HEK293 (cell line): ENCODE data around the gene CALCOCO2.

Experiments used
- BCL6B ChIP-seq: fragments of 450-650 bp; formaldehyde crosslinking; IDR thresholded peaks from 2 replicates; pipeline ENCODE4 v1.5.1; 2017; ENCODE audit warnings: missing biosample characterization, missing genetic modification characterization
- EGR2 ChIP-seq: fragments of 450-650 bp; formaldehyde crosslinking; IDR thresholded peaks from 2 replicates; pipeline ENCODE4 v1.5.1; 2016; ENCODE audit warnings: low read depth, missing biosample characterization, missing genetic modification characterization
- GFI1B ChIP-seq: fragments of 450-650 bp; formaldehyde crosslinking; IDR thresholded peaks from 2 replicates; pipeline ENCODE4 v1.5.1; 2016; ENCODE audit warnings: missing biosample characterization, missing genetic modification characterization
- KLF10 ChIP-seq: fragments of 450-650 bp; IDR thresholded peaks from 2 replicates; pipeline ENCODE4 v1.5.1; 2018; ENCODE audit warnings: missing biosample characterization, mild to moderate bottlenecking, missing genetic modification characterization
- KLF7 ChIP-seq: fragments of 450-650 bp; formaldehyde crosslinking; IDR thresholded peaks from 2 replicates; pipeline ENCODE4 v1.5.1; 2016; ENCODE audit warnings: missing biosample characterization, missing genetic modification characterization, borderline replicate concordance
- RBAK ChIP-seq: fragments of 450-650 bp; formaldehyde crosslinking; IDR thresholded peaks from 2 replicates; pipeline ENCODE4 v1.5.1; 2016; ENCODE audit warnings: missing biosample characterization, missing genetic modification characterization
- ZBTB17 ChIP-seq: fragments of 450-650 bp; formaldehyde crosslinking; IDR thresholded peaks from 2 replicates; pipeline ENCODE4 v1.5.1; 2016; ENCODE audit warnings: missing biosample characterization, missing genetic modification characterization
- ZIC2 ChIP-seq: fragments of 450-650 bp; formaldehyde crosslinking; IDR thresholded peaks from 2 replicates; pipeline ENCODE4 v1.5.1; 2016; ENCODE audit warnings: missing biosample characterization, missing genetic modification characterization
- ZNF280D ChIP-seq: fragments of 450-650 bp; formaldehyde crosslinking; IDR thresholded peaks from 2 replicates; pipeline ENCODE4 v1.5.1; 2016; ENCODE audit warnings: missing biosample characterization, missing genetic modification characterization
- ZNF324 ChIP-seq: fragments of 450-650 bp; formaldehyde crosslinking; IDR thresholded peaks from 2 replicates; pipeline ENCODE4 v1.5.1; 2016; ENCODE audit warnings: missing biosample characterization, missing genetic modification characterization
- ZNF366 ChIP-seq: fragments of 450-650 bp; formaldehyde crosslinking; conservative IDR thresholded peaks from 2 replicates; pipeline ENCODE4 v1.5.1; 2016; ENCODE audit warnings: missing biosample characterization, missing genetic modification characterization
- ZNF416 ChIP-seq: fragments of 450-650 bp; formaldehyde crosslinking; IDR thresholded peaks from 2 replicates; pipeline ENCODE4 v1.5.1; 2016; ENCODE audit warnings: missing biosample characterization, missing genetic modification characterization
- ZNF433 ChIP-seq: fragments of 450-650 bp; formaldehyde crosslinking; IDR thresholded peaks from 2 replicates; pipeline ENCODE4 v1.5.1; 2016; ENCODE audit warnings: missing biosample characterization, missing genetic modification characterization, low read depth
- ZNF473 ChIP-seq: fragments of 450-650 bp; formaldehyde crosslinking; IDR thresholded peaks from 2 replicates; pipeline ENCODE4 v1.5.1; 2017; ENCODE audit warnings: missing biosample characterization, missing genetic modification characterization
- ZNF561 ChIP-seq: fragments of 450-650 bp; IDR thresholded peaks from 2 replicates; pipeline ENCODE4 v1.5.1; 2018; ENCODE audit warnings: missing biosample characterization, missing genetic modification characterization, borderline replicate concordance
- ZNF596 ChIP-seq: fragments of 450-650 bp; IDR thresholded peaks from 2 replicates; pipeline ENCODE4 v1.5.0; 2018; ENCODE audit warnings: missing biosample characterization, mild to moderate bottlenecking, missing genetic modification characterization, moderate library complexity
- ZNF610 ChIP-seq: fragments of 450-650 bp; formaldehyde crosslinking; IDR thresholded peaks from 2 replicates; pipeline ENCODE4 v1.5.1; 2016; ENCODE audit warnings: missing biosample characterization, missing genetic modification characterization, borderline replicate concordance
- ZNF624 ChIP-seq: fragments of 450-650 bp; formaldehyde crosslinking; IDR thresholded peaks from 2 replicates; pipeline ENCODE4 v1.5.1; 2017; ENCODE audit warnings: missing biosample characterization, missing genetic modification characterization
- ZNF645 ChIP-seq: fragments of 450-650 bp; formaldehyde crosslinking; IDR thresholded peaks from 2 replicates; pipeline ENCODE4; 2016; ENCODE audit warnings: missing biosample characterization, missing genetic modification characterization
- ZNF707 ChIP-seq: fragments of 450-650 bp; formaldehyde crosslinking; IDR thresholded peaks from 2 replicates; pipeline ENCODE4 v1.5.1; 2016; ENCODE audit warnings: missing biosample characterization, missing genetic modification characterization
- ZXDB ChIP-seq: fragments of 450-650 bp; formaldehyde crosslinking; IDR thresholded peaks from 2 replicates; pipeline ENCODE4 v1.5.1; 2016; ENCODE audit warnings: missing biosample characterization, missing genetic modification characterization
- TF ChIP-seq, protein P1 (sequence below): fragments of 450-650 bp; formaldehyde crosslinking; IDR thresholded peaks from 2 replicates; pipeline ENCODE4 v1.5.1; 2016; ENCODE audit warnings: missing biosample characterization, missing genetic modification characterization
- TF ChIP-seq, protein P2 (sequence below): fragments of 450-650 bp; formaldehyde crosslinking; IDR thresholded peaks from 2 replicates; pipeline ENCODE4 v1.5.1; 2016; ENCODE audit warnings: missing biosample characterization, missing genetic modification characterization

Gene CALCOCO2

GRCh38 chr17:48908047-48908843 lies 77.4 kb downstream of the CALCOCO2 start, which contains the start of gene UBE2Z (continued):
- TF ChIP-seq GFI1B (tag by site-specific recombination) (no peak), ZNF645 (tag by site-specific recombination) (no peak), ZBTB17 (tag by site-specific recombination) (peak; percentile 99), ZXDB (tag by site-specific recombination) (peak; percentile 85), ZNF324 (tag by site-specific recombination) (peak; percentile 76), ZNF433 (tag by site-specific recombination) (no peak), ZNF280D (tag by site-specific recombination) (0 out of 2 replicates have a peak, but pooled peaks have one; percentile 54), EGR2 (tag by site-specific recombination) (peak; percentile 76), ZNF624 (no peak), ZIC2 (tag by site-specific recombination) (no peak), KLF7 (tag by site-specific recombination) (peak; percentile 94), ZNF416 (tag by site-specific recombination) (no peak), ZNF596 (tag by site-specific recombination) (no peak), ZNF707 (tag by site-specific recombination) (no peak), BCL6B (tag by site-specific recombination) (no peak), ZNF610 (tag by site-specific recombination) (peak; percentile 68), ZNF561 (no peak), ZNF473 (tag by site-specific recombination) (no peak), KLF10 (tag by site-specific recombination) (no peak), RBAK (no peak), ZNF366 (tag by site-specific recombination) (peak; percentile 83)
- TF ChIP-seq, protein P1, sequence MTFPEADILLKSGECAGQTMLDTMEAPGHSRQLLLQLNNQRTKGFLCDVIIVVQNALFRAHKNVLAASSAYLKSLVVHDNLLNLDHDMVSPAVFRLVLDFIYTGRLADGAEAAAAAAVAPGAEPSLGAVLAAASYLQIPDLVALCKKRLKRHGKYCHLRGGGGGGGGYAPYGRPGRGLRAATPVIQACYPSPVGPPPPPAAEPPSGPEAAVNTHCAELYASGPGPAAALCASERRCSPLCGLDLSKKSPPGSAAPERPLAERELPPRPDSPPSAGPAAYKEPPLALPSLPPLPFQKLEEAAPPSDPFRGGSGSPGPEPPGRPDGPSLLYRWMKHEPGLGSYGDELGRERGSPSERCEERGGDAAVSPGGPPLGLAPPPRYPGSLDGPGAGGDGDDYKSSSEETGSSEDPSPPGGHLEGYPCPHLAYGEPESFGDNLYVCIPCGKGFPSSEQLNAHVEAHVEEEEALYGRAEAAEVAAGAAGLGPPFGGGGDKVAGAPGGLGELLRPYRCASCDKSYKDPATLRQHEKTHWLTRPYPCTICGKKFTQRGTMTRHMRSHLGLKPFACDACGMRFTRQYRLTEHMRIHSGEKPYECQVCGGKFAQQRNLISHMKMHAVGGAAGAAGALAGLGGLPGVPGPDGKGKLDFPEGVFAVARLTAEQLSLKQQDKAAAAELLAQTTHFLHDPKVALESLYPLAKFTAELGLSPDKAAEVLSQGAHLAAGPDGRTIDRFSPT = no peak
- TF ChIP-seq, protein P2, sequence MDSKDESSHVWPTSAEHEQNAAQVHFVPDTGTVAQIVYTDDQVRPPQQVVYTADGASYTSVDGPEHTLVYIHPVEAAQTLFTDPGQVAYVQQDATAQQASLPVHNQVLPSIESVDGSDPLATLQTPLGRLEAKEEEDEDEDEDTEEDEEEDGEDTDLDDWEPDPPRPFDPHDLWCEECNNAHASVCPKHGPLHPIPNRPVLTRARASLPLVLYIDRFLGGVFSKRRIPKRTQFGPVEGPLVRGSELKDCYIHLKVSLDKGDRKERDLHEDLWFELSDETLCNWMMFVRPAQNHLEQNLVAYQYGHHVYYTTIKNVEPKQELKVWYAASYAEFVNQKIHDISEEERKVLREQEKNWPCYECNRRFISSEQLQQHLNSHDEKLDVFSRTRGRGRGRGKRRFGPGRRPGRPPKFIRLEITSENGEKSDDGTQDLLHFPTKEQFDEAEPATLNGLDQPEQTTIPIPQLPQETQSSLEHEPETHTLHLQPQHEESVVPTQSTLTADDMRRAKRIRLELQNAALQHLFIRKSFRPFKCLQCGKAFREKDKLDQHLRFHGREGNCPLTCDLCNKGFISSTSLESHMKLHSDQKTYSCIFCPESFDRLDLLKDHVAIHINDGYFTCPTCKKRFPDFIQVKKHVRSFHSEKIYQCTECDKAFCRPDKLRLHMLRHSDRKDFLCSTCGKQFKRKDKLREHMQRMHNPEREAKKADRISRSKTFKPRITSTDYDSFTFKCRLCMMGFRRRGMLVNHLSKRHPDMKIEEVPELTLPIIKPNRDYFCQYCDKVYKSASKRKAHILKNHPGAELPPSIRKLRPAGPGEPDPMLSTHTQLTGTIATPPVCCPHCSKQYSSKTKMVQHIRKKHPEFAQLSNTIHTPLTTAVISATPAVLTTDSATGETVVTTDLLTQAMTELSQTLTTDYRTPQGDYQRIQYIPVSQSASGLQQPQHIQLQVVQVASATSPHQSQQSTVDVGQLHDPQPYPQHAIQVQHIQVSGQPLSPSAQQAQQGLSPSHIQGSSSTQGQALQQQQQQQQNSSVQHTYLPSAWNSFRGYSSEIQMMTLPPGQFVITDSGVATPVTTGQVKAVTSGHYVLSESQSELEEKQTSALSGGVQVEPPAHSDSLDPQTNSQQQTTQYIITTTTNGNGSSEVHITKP (tag by site-specific recombination) = peak; percentile 95
